PFSK-1 (cell line): ENCODE data around the gene SLC36A1. TPM values are rescaled to one million over a fixed set of nuclear protein-coding genes. Genes with fewer than 3 reads are reported as not detected.

ENCODE experiments used
- FOXP2 ChIP-seq: optimal IDR thresholded peaks from 2 replicates; pipeline ENCODE3; 2011; ENCODE audit warnings: borderline replicate concordance, control low read depth, inconsistent platforms; ENCODE audit not compliant: insufficient read depth; ENCODE audit errors: extremely low read length, extremely low read depth
- POLR2AphosphoS5 ChIP-seq: IDR thresholded peaks from 2 replicates; pipeline ENCODE4 v1.6.1; 2012; ENCODE audit warnings: low read depth, mild to moderate bottlenecking, control low read depth, low read length, moderate library complexity
- SIN3A ChIP-seq: IDR thresholded peaks from 2 replicates; pipeline ENCODE4 v1.6.1; 2012; ENCODE audit warnings: mild to moderate bottlenecking, low read length, moderate library complexity, borderline replicate concordance; ENCODE audit not compliant: insufficient read depth
- TAF1 ChIP-seq: IDR thresholded peaks from 2 replicates; pipeline ENCODE4 v1.6.1; 2012; ENCODE audit warnings: low read length, control low read depth, borderline replicate concordance; ENCODE audit not compliant: insufficient read depth
- polyA plus RNA-seq: library from polyadenylated mRNA; unstranded; fragments of >200 nt; gene quantifications from one replicate; pipeline ENCODE4 v1.2.1, GENCODE V29; 2012; ENCODE audit warnings: low read depth, missing spikeins; ENCODE audit not compliant: insufficient read length
- TF ChIP-seq, protein P1 (sequence below), 2 experiments: IDR thresholded peaks; 2 replicates each; pipeline versions ENCODE4 v1.6.1 to v1.8.0; 2011 to 2012; ENCODE audit warnings: low read depth in 2 of 2, low read length in 2 of 2, control low read depth in 1 of 2, inconsistent platforms in 1 of 2, mild to moderate bottlenecking in 1 of 2, moderate library complexity in 1 of 2; ENCODE audit not compliant: insufficient read depth in 1 of 2

The SLC36A1 gene
- 1.7 TPM for polyA plus RNA-seq

DNA sequence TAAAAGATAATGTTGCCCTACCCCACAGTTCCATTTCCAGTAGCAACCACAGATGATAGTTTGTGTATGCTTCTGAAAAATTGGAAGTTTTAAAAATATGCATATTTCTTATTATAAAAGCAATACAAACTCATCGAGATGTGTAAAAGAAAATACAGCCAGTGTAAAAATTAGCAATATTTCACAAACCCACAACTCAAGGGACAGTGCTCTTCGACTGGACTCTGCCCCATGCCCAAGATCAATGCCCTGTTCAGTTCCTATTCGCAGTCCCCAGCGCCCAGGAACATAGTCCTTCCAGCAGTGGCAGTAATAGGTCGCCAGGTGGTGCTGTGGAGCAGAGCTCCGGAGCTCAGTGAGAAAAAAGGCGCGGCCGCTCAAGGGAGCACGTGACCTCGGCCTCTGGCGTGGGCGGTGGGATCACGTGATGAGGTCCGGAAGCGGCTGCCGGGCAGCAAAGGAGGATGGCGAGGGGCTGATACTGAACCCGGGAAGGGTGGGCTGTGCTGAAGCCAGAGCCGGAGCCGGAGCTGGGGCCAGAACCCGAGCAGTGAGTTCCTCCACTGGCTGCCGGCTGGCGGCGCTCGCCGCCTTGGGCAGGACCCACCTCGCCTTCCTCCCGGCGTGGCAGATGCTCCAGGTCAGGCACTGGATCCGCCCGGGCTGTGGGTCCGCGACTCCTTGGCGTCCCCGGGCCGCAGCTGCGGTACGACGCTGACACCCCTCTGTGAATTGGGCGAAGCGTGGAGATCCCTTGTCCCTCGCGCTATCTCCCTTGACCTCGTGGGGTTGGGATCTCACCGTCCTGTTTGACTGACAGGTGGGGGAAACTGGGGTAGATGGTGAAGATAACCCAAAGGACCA, at the start of gene SLC36A1:
TSS of gene SLC36A1 (plus strand) at position 430 of the 864 bp plus-strand sequence. CDS start 11,190 bp downstream, outside the sequence.
- TF ChIP-seq, protein P1, sequence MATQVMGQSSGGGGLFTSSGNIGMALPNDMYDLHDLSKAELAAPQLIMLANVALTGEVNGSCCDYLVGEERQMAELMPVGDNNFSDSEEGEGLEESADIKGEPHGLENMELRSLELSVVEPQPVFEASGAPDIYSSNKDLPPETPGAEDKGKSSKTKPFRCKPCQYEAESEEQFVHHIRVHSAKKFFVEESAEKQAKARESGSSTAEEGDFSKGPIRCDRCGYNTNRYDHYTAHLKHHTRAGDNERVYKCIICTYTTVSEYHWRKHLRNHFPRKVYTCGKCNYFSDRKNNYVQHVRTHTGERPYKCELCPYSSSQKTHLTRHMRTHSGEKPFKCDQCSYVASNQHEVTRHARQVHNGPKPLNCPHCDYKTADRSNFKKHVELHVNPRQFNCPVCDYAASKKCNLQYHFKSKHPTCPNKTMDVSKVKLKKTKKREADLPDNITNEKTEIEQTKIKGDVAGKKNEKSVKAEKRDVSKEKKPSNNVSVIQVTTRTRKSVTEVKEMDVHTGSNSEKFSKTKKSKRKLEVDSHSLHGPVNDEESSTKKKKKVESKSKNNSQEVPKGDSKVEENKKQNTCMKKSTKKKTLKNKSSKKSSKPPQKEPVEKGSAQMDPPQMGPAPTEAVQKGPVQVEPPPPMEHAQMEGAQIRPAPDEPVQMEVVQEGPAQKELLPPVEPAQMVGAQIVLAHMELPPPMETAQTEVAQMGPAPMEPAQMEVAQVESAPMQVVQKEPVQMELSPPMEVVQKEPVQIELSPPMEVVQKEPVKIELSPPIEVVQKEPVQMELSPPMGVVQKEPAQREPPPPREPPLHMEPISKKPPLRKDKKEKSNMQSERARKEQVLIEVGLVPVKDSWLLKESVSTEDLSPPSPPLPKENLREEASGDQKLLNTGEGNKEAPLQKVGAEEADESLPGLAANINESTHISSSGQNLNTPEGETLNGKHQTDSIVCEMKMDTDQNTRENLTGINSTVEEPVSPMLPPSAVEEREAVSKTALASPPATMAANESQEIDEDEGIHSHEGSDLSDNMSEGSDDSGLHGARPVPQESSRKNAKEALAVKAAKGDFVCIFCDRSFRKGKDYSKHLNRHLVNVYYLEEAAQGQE (IDR thresholded peaks at IDR 0.05; ENCODE audit: insufficient read depth in 1 of 2, low read depth in 2 of 2, low read length in 2 of 2): no peak
- TF ChIP-seq POLR2AphosphoS5 (no peak), SIN3A (no peak), FOXP2 (no peak), TAF1 (no peak)

GRCh38 chr5:151405334-151406160, 41.9 kb upstream of the SLC36A1 start:
- TF ChIP-seq POLR2AphosphoS5: no peak
- TF ChIP-seq FOXP2: no peak
- no peak for TF ChIP-seq SIN3A
- TF ChIP-seq TAF1: no peak
- TF ChIP-seq, protein P1 (IDR thresholded peaks at IDR 0.05; ENCODE audit: insufficient read depth in 1 of 2, low read depth in 2 of 2, low read length in 2 of 2): no peak

DNA sequence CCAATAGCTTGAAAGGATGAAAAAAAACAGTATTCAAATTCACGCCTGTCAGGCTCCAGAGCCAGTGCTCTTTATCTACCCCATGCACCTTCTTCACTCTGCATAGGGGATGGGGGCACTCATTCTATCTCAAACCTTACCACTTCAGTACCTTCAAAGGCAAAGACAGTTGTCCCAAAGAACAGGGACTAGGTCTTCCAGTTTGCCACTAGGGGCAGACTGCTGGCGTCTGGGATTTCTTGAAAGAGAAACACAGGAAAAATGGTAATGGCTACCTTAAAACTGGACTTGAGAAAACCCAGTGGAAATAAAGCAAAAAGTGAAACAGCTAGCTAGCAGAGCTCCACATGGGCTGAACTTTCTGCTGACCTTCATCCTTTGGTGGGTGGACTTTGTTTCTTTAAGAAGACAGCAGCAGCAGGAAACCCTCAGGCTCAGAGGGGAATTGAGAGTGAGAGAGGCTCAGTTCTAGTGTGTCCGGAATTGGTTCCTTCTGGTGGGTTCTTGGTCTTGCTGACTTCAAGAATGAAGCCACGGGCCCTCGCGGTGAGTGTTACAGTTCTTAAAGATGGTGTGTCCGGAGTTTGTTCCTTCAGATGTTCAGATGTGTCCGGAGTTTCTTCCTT, 41.0 kb upstream of the SLC36A1 start:
- TF ChIP-seq, protein P1 (IDR thresholded peaks at IDR 0.05; ENCODE audit: insufficient read depth in 1 of 2, low read depth in 2 of 2, low read length in 2 of 2): no peak
- TF ChIP-seq POLR2AphosphoS5 (no peak), SIN3A (no peak), TAF1 (no peak), FOXP2 (no peak)

DNA sequence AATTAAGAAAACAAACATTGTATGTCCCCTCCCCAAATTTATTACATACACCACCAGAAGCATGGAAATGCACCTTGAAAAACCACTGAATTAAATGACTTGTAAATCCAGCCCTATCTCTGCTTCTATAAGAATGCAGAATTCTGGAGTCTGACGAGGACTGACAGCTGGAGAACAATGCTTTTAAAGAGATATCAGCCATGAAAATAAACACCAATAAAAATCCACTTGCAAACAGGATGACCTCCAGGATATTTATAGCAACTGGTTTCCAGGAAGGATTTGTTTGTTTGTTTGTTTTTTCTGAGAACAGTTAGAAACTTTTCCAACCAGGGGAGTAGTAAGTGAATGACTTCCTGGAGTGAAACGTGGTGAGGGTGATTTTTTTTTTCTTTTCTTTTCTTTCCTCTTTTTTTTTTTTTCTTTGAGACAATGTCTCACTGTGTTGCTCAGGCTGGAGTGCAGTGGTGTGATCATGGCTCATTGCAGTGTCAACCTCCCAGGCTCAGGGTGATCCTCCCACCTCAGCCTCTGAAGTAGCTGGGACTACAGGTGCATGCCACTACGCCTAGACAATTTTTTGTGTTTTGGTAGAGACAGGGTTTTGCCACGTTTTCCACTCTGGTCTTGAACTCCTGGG, 38.7 kb upstream of the SLC36A1 start:
- TF ChIP-seq SIN3A (no peak), TAF1 (no peak), FOXP2 (no peak), POLR2AphosphoS5 (no peak)
- TF ChIP-seq, protein P1 (IDR thresholded peaks at IDR 0.05; ENCODE audit: insufficient read depth in 1 of 2, low read depth in 2 of 2, low read length in 2 of 2): no peak
